B cell (primary cell): ENCODE measurements around the gene FLT1. TPM values are rescaled to one million over a fixed set of nuclear protein-coding genes. Genes with fewer than 3 reads are reported as not detected.

Experiments used
- ATAC-seq: fragments of 200-7000 bp; cut with Tn5 transposase; one replicate; pipeline ENCODE4 v1.10.0; 2021; ENCODE audit warnings: low read depth, mild to moderate bottlenecking, moderate number of reproducible peaks, moderate library complexity
- CTCF ChIA-PET: fragments of 350-600 bp; sonication (Branson Sonifier 250); formaldehyde crosslinking; loops from one replicate; lab custom pipeline; 2021; ENCODE audit warnings: antibody characterized with exemption, inconsistent platforms; lab: Charles Lee
- POLR2A ChIA-PET: fragments of 350-600 bp; sonication (Branson Sonifier 250); formaldehyde crosslinking; loops from one replicate; lab custom pipeline; 2021; ENCODE audit warnings: antibody characterized with exemption; lab: Charles Lee
- DNase-seq: peaks from one replicate; pipeline ENCODE4 v3.0.0; 2013
- H2AFZ ChIP-seq: 2 replicates; pipeline ENCODE4 v1.6.1; 2012; ENCODE audit warnings: mild to moderate bottlenecking, low read depth, low read length; ENCODE audit not compliant: insufficient read depth, poor library complexity, severe bottlenecking
- H3K27ac ChIP-seq, 2 donors: 1 replicate in 1 of 2; 2 replicates in 1 of 2; pipeline ENCODE4 v1.5.1; 2012 to 2013; ENCODE audit warnings: low read length in 2 of 2, mild to moderate bottlenecking in 2 of 2, moderate library complexity in 1 of 2
- H3K27me3 ChIP-seq, 4 experiments: fragments of 200-600 bp in 1 of 4; sonication (generic) in 1 of 4; replicated peaks in 1 of 4; 1 replicate in 2 of 4; 2 replicates in 2 of 4; pipeline versions ENCODE4 v1.6.1 to v1.7.0; 2013 to 2016; ENCODE audit warnings: low read length in 3 of 4, mild to moderate bottlenecking in 2 of 4, mixed read lengths in 1 of 4, moderate library complexity in 1 of 4; ENCODE audit not compliant: insufficient read depth in 4 of 4, control insufficient read depth in 3 of 4; ENCODE audit errors: control extremely low read depth in 1 of 4
- H3K36me3 ChIP-seq, 2 experiments: replicated peaks in 1 of 2; 1 replicate in 1 of 2; 2 replicates in 1 of 2; pipeline versions ENCODE4 v1.6.1 to v1.7.1; 2013; ENCODE audit warnings: low read length in 1 of 2; ENCODE audit not compliant: insufficient read depth in 2 of 2, control insufficient read depth in 1 of 2; ENCODE audit errors: control extremely low read depth in 1 of 2, extremely low read depth in 1 of 2
- H3K4me1 ChIP-seq, 2 donors: fragments of 200-600 bp in 1 of 2; sonication (generic) in 1 of 2; 1 replicate in 1 of 2; 2 replicates in 1 of 2; pipeline versions ENCODE4 v1.5.1 to v1.6.1; 2013 to 2017; ENCODE audit warnings: low read length in 2 of 2; ENCODE audit not compliant: control insufficient read depth in 2 of 2, insufficient read depth in 2 of 2
- H3K4me2 ChIP-seq: replicated peaks from 2 replicates; pipeline ENCODE3; 2012; ENCODE audit warnings: mild to moderate bottlenecking, low read depth, low read length; ENCODE audit not compliant: poor library complexity, severe bottlenecking
- H3K4me3 ChIP-seq, 5 experiments: fragments of 200-600 bp in 1 of 5; sonication (generic) in 1 of 5; 1 replicate in 3 of 5; 2 replicates in 2 of 5; pipeline versions ENCODE4 v1.5.1 to v1.7.0; 2011 to 2016; ENCODE audit warnings: low read length in 4 of 5, mild to moderate bottlenecking in 4 of 5, low read depth in 2 of 5, control low read depth in 1 of 5, moderate library complexity in 1 of 5; ENCODE audit not compliant: insufficient read depth in 1 of 5; ENCODE audit errors: control extremely low read depth in 1 of 5, extremely low read depth in 1 of 5
- H3K79me2 ChIP-seq: fragments of 200-600 bp; sonication (generic); one replicate; pipeline ENCODE4 v1.6.0; 2016; ENCODE audit warnings: low read length; ENCODE audit not compliant: control insufficient read depth, insufficient read depth
- H3K9ac ChIP-seq: fragments of 200-600 bp; sonication (generic); 2 replicates; pipeline ENCODE4 v1.6.1; 2017; ENCODE audit warnings: mild to moderate bottlenecking, low read length, moderate library complexity
- H3K9me3 ChIP-seq, 3 donors: one replicate each; pipeline versions ENCODE4 v1.6.1 to v1.7.1; 2013; ENCODE audit warnings: low read length in 2 of 3; ENCODE audit not compliant: control insufficient read depth in 2 of 3, insufficient read depth in 1 of 3; ENCODE audit errors: control extremely low read depth in 1 of 3
- H4K20me1 ChIP-seq: 2 replicates; pipeline ENCODE4 v1.6.0; 2012; ENCODE audit warnings: mild to moderate bottlenecking, low read length; ENCODE audit not compliant: insufficient read depth, control insufficient read depth, poor library complexity, severe bottlenecking
- H3K27ac Mint-ChIP-seq: one replicate; pipeline ENCODE4 v1.8.0; 2021; ENCODE audit warnings: mixed read lengths
- H3K27me3 Mint-ChIP-seq: one replicate; pipeline ENCODE4 v1.8.0; 2021; ENCODE audit warnings: mixed read lengths
- H3K4me1 Mint-ChIP-seq: one replicate; pipeline ENCODE4 v1.8.0; 2021; ENCODE audit warnings: mixed read lengths
- H3K4me3 Mint-ChIP-seq: one replicate; pipeline ENCODE4 v1.8.0; 2021; ENCODE audit warnings: mixed read lengths
- H3K9me3 Mint-ChIP-seq: one replicate; pipeline ENCODE4 v1.8.0; 2022; ENCODE audit warnings: mixed read lengths; ENCODE audit not compliant: insufficient read depth
- EZH2 ChIP-seq: IDR thresholded peaks from 2 replicates; pipeline ENCODE4 v1.6.1; 2012; ENCODE audit warnings: borderline replicate concordance, low read depth, mild to moderate bottlenecking, moderate library complexity, low read length; ENCODE audit not compliant: insufficient read depth, poor library complexity, severe bottlenecking
- WGBS: methylation state at CpG from one replicate; pipeline ENCODE4 v1.1.5; 2013; ENCODE audit warnings: missing lambda C conversion rate; ENCODE audit not compliant: insufficient coverage; 5-methylcytosine and 5-hydroxymethylcytosine counted together
- intact Hi-C: fragments of 100-400 bp; cut with micrococcal nuclease; formaldehyde crosslinking; loops from one replicate; pipeline ENCODE4 v1.10.0; 2022
- polyA plus RNA-seq: library from polyadenylated mRNA; depleted of rRNA; stranded (reverse); fragments of >200 nt; gene quantifications from 2 replicates; pipeline ENCODE4 v1.2.3, GENCODE V29; 2012
- total RNA-seq, 2 donors: library from RNA; stranded (reverse); fragments of 120-200 nt in 1 of 2; gene quantifications; 1 replicate in 1 of 2; 2 replicates in 1 of 2; pipeline versions ENCODE4 v1.2.3 to v1.2.4, GENCODE V29; 2013 to 2022
- TF ChIP-seq, protein P1 (sequence below): fragments of 200-600 bp; IDR thresholded peaks from one replicate; pipeline ENCODE4 v1.8.0; 2022; ENCODE audit warnings: antibody characterized with exemption, mild to moderate bottlenecking

FLT1 gene
- total and polyA plus RNA-seq, 2 donors (not counting 1 experiment from before 2014, with no cell fraction given), result 1.1 to 1.2 TPM

DNA sequence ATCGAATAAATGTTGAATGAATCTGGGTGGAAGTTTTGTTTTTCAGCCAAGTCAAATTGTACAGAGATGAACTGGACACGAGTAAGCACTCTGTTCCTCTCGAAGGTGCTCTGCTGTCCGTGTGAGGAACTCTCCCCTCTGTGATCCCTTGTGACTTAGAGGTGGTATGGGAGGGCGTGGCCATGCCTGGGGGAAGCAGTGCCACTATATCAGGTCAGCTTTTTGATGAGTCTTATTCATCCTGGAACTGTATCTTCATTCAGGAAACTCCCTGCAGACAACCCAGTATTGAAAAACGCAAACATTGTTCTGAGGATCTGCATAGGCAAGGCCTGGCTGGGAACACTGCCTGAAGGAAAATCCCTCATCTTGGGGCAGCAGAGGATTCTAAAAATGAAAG, 45.7 kb upstream of the FLT1 start:
- Mint-ChIP-seq H3K9me3 (peaks cover 7% of the 10 kb centered on the region), H3K27me3 (peaks cover 29% of the 10 kb centered on the region), H3K4me3 (no peak overlapping the region), H3K4me1 (peaks cover 8% of the 10 kb centered on the region), H3K27ac (no peak overlapping the region)
- ChIA-PET CTCF (no interaction called here), POLR2A (no interaction called here)
- DNase-seq (no peak), ATAC-seq (no peak)
- Histone ChIP-seq H3K27ac (no peak overlapping the region), H3K36me3 (no peaks in the 10 kb centered on the region), H4K20me1 (no peaks in the 10 kb centered on the region), H3K9ac (no peak overlapping the region), H3K4me2 (no peak overlapping the region), H3K4me1 (no peaks in the 10 kb centered on the region), H2AFZ (no peak overlapping the region), H3K4me3 (no peak overlapping the region), H3K27me3 (peaks cover 0 to 7% (median 3%) of the 10 kb centered on the region in 4 experiments), H3K79me2 (no peaks in the 10 kb centered on the region), H3K9me3 (peaks cover 0 to 20% (median 13%) of the 10 kb centered on the region in 3 donors)
- 70% methylated on average over 6 of the region's 6 CpGs for WGBS
- intact Hi-C loops, result no loop called here
- TF ChIP-seq, protein P1, sequence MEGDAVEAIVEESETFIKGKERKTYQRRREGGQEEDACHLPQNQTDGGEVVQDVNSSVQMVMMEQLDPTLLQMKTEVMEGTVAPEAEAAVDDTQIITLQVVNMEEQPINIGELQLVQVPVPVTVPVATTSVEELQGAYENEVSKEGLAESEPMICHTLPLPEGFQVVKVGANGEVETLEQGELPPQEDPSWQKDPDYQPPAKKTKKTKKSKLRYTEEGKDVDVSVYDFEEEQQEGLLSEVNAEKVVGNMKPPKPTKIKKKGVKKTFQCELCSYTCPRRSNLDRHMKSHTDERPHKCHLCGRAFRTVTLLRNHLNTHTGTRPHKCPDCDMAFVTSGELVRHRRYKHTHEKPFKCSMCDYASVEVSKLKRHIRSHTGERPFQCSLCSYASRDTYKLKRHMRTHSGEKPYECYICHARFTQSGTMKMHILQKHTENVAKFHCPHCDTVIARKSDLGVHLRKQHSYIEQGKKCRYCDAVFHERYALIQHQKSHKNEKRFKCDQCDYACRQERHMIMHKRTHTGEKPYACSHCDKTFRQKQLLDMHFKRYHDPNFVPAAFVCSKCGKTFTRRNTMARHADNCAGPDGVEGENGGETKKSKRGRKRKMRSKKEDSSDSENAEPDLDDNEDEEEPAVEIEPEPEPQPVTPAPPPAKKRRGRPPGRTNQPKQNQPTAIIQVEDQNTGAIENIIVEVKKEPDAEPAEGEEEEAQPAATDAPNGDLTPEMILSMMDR, result no peak
- no peak for TF ChIP-seq EZH2

DNA sequence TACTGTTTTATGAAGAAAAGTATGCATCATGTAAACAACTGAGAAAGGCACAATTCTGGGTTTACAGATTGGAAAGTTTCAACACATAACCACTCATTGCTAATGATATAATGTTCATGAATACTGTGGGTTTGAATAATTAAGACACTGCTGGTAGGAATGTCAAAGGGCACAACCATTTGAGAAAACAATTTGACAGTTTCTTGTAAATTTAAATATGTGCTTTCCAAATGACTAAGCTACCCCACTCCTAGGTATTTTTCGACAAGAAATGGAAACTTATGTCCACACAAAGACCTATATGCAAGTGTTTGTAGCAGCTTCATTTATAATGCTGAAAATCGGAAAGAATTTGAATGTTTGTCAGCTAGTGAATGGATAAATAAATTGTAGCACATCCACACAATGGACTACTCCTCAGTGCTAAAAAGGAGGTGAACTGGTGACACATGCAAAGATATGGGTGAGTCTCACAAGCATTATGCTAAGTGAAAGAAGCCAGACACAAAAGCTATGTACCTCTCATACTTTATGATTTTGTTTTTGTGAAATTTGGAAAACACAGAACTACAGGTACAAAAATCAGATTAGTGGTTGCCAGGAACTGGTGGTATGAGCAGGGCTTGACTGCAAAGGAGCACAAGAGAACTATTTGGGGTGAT, 44.8 kb upstream of the FLT1 start:
- H3K9me3 Mint-ChIP-seq, result peaks cover 7% of the 10 kb centered on the region
- DNase-seq, result no peak
- Histone ChIP-seq H4K20me1 (no peaks in the 10 kb centered on the region), H3K27me3 (peaks cover 0 to 13% (median 2%) of the 10 kb centered on the region in 4 experiments), H3K4me3 (no peak overlapping the region), H3K9me3 (peaks cover 0 to 28% (median 15%) of the 10 kb centered on the region in 3 donors), H3K9ac (no peak overlapping the region), H3K79me2 (no peaks in the 10 kb centered on the region), H3K4me2 (no peak overlapping the region), H3K36me3 (no peaks in the 10 kb centered on the region), H3K4me1 (no peaks in the 10 kb centered on the region), H2AFZ (no peak overlapping the region), H3K27ac (no peak overlapping the region)
- intact Hi-C loops, result no loop called here
- no CpG with 5 or more reads among the region's 2 CpGs for WGBS
- H3K27me3 Mint-ChIP-seq, result peaks cover 27% of the 10 kb centered on the region
- no peak overlapping the region for H3K27ac Mint-ChIP-seq
- peaks cover 8% of the 10 kb centered on the region for H3K4me1 Mint-ChIP-seq
- TF ChIP-seq EZH2, result no peak
- TF ChIP-seq, protein P1, result no peak
- H3K4me3 Mint-ChIP-seq, result no peak overlapping the region
- ChIA-PET CTCF (no interaction called here), POLR2A (no interaction called here)
- ATAC-seq, result no peak
